AG09309 (cell line): Measurements from ENCODE around the gene SPON2.
"Not testable (repeated sequence)": the region's sequence is repeated elsewhere in the genome, so short reads cannot be mapped to it uniquely, and the experiment has no call there.

Experiments
- DNase-seq: peaks from one replicate; pipeline ENCODE4 v3.0.0-alpha.2; 2010; ENCODE audit warnings: low read depth
- H3K4me3 ChIP-seq: 2 replicates; pipeline ENCODE4 v1.5.1; 2011; ENCODE audit warnings: mild to moderate bottlenecking, low read depth, low read length, moderate library complexity; ENCODE audit not compliant: control insufficient read depth
- CTCF ChIP-seq: IDR thresholded peaks from 2 replicates; pipeline ENCODE4 v1.5.1; 2011; ENCODE audit warnings: mild to moderate bottlenecking, low read depth, low read length, inconsistent platforms; ENCODE audit not compliant: insufficient read depth, control insufficient read depth; ENCODE audit errors: missing control alignments

Gene SPON2

GRCh38 chr4:1130316-1131186, 41.8 kb downstream of the SPON2 start:
- TF ChIP-seq CTCF, result peak; percentile 100
- no peak overlapping the region for H3K4me3 ChIP-seq
- peak; percentile 31 for DNase-seq

DNA sequence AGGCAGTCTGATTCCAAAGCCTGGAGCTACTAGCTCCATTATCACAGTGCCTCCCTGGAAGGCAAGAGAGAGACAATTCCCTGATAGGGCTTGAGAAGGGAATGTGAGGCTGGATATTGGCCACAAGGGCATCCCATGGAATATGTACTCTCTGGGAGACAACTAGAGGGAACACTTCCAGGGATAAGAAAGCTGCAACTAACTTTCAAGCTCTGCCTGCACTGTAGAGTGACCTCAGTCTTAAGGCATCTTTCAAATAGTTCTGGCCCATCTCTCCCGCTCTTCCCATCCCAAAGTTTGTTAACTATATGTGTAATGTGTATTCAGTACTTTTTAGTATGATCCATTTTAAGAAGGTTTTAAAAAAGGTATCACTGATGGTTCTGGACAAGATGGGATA, 45.9 kb downstream of the SPON2 start:
- H3K4me3 ChIP-seq, result no peak overlapping the region
- peak; percentile 5 for DNase-seq
- peak; percentile 2 for TF ChIP-seq CTCF

- DNase-seq, H3K4me3 ChIP-seq: not testable (repeated sequence)
These were observed 46.9 kb downstream of the SPON2 start for GRCh38 chr4:1125466-1125865.

- DNase-seq, result no peak
- TF ChIP-seq CTCF, result no peak
- H3K4me3 ChIP-seq, result no peak overlapping the region
These were observed 47.6 kb downstream of the SPON2 start for GRCh38 chr4:1124818-1125217.

DNA sequence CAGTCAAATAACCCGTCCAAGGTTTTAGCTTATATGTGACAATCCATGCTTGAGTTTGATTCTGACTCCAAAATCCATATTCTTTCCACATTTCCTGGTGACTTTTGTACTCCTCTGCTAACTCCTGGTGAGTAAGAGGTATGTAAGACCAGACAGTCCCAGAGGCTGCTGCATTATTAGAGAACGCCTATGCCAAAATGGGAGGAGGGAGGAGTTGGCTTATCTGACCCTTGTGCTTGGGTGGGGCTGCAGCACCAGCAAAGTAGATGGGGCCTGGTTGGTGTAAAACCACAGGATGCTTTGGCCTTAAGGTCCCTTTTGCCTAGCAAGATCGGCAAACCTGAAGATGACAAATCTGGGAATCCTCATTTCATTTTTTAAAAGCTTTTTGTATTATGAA, 49.9 kb downstream of the SPON2 start:
- TF ChIP-seq CTCF, result no peak
- no peak overlapping the region for H3K4me3 ChIP-seq
- no peak for DNase-seq
